Endothelial cell of umbilical vein (primary cell): ENCODE data around the gene SLC10A7. TPM values are rescaled to one million over a fixed set of nuclear protein-coding genes. Genes with fewer than 3 reads are reported as not detected.

Experiments
- BruUV-seq: library from RNA; stranded (reverse); fragments of 400-500 nt; replicated peaks from 2 replicates; lab custom pipeline; 2021; lab: Mats Ljungman, UMichigan
- CTCF ChIA-PET: fragments of 300-600, 350-600 bp; sonication (Branson Sonifier 250); formaldehyde crosslinking; loops from one replicate; lab custom pipeline; 2021; ENCODE audit warnings: antibody characterized with exemption, inconsistent platforms; lab: Charles Lee
- POLR2A ChIA-PET: fragments of 300-600, 350-600 bp; sonication (Branson Sonifier 250); formaldehyde crosslinking; loops from one replicate; lab custom pipeline; 2021; ENCODE audit warnings: antibody characterized with exemption, inconsistent platforms; lab: Charles Lee
- DNase-seq: peaks from one replicate; pipeline ENCODE4 v3.0.0-alpha.2; 2011; ENCODE audit warnings: low read depth, low spot score
- FAIRE-seq: peaks from 2 replicates; lab custom pipeline; 2011; peaks lifted over from hg19 to GRCh38; lab: Jason Lieb, UNC
- H2AFZ ChIP-seq: 2 replicates; pipeline ENCODE4 v1.6.0; 2012; ENCODE audit warnings: low read depth, low read length, control low read depth, inconsistent platforms
- H3K27ac ChIP-seq: 2 replicates; pipeline ENCODE4 v1.5.1; 2011; ENCODE audit warnings: low read depth, mild to moderate bottlenecking, control low read depth, low read length, moderate library complexity; ENCODE audit not compliant: insufficient read depth
- H3K27me3 ChIP-seq, 2 experiments: 2 replicates each; pipeline versions ENCODE4 v1.6.0 to v1.6.1; 2011; ENCODE audit warnings: low read length in 2 of 2, mixed read lengths in 1 of 2; ENCODE audit not compliant: control insufficient read depth in 2 of 2, insufficient read depth in 2 of 2
- H3K36me3 ChIP-seq, 2 experiments: 2 replicates in 1 of 2; 3 replicates in 1 of 2; pipeline ENCODE4 v1.5.1; 2011; ENCODE audit warnings: low read length in 2 of 2, mild to moderate bottlenecking in 1 of 2, moderate library complexity in 1 of 2; ENCODE audit not compliant: control insufficient read depth in 2 of 2, insufficient read depth in 2 of 2; ENCODE audit errors: extremely low read depth in 1 of 2
- H3K4me1 ChIP-seq: 3 replicates; pipeline ENCODE4 v1.5.1; 2011; ENCODE audit warnings: mild to moderate bottlenecking, low read length; ENCODE audit not compliant: control insufficient read depth, insufficient read depth; ENCODE audit errors: extremely low read depth
- H3K4me2 ChIP-seq: 2 replicates; pipeline ENCODE4 v1.6.1; 2011; ENCODE audit warnings: low read length, control low read depth, mixed read lengths; ENCODE audit not compliant: insufficient read depth
- H3K4me3 ChIP-seq, 3 experiments: fragments of 200-600 bp in 1 of 3; sonication (generic), shearing (Covaris generic) in 1 of 3; replicated peaks in 1 of 3; 2 replicates each; pipeline ENCODE4 v1.5.1; 2011 to 2016; ENCODE audit warnings: control low read depth in 3 of 3, low read length in 3 of 3, mild to moderate bottlenecking in 2 of 3, inconsistent platforms in 1 of 3, low read depth in 1 of 3, moderate library complexity in 1 of 3; ENCODE audit not compliant: insufficient read depth in 1 of 3
- H3K79me2 ChIP-seq: 2 replicates; pipeline ENCODE4 v1.6.0; 2012; ENCODE audit warnings: low read length, inconsistent platforms; ENCODE audit not compliant: control insufficient read depth, insufficient read depth
- H3K9ac ChIP-seq: replicated peaks from 2 replicates; pipeline ENCODE3; 2011; ENCODE audit warnings: low read length, control low read depth; ENCODE audit not compliant: insufficient read depth; ENCODE audit errors: extremely low read depth
- H3K9me1 ChIP-seq: replicated peaks from 3 replicates; pipeline ENCODE4 v1.6.0; 2011; ENCODE audit warnings: mild to moderate bottlenecking, low read length; ENCODE audit not compliant: control insufficient read depth, insufficient read depth; ENCODE audit errors: extremely low read depth
- H3K9me3 ChIP-seq: replicated peaks from 2 replicates; pipeline ENCODE4 v1.5.1; 2012; ENCODE audit warnings: low read length, inconsistent platforms; ENCODE audit not compliant: control insufficient read depth, insufficient read depth
- H4K20me1 ChIP-seq: replicated peaks from 2 replicates; pipeline ENCODE3; 2011; ENCODE audit warnings: mild to moderate bottlenecking, low read length; ENCODE audit not compliant: control insufficient read depth, insufficient read depth; ENCODE audit errors: extremely low read depth
- CTCF ChIP-seq, 2 donors: IDR thresholded peaks; 1 replicate in 1 of 2; 2 replicates in 1 of 2; pipeline ENCODE4 v1.5.1; 2011; ENCODE audit warnings: low read length in 2 of 2, mild to moderate bottlenecking in 2 of 2, moderate library complexity in 2 of 2, control low read depth in 1 of 2, inconsistent platforms in 1 of 2, low read depth in 1 of 2; ENCODE audit not compliant: insufficient read depth in 1 of 2; ENCODE audit errors: extremely low read depth in 1 of 2
- EZH2 ChIP-seq: IDR thresholded peaks from 2 replicates; pipeline ENCODE4 v1.6.1; 2012; ENCODE audit warnings: borderline replicate concordance, low read depth, mild to moderate bottlenecking, moderate library complexity, low read length, inconsistent platforms; ENCODE audit not compliant: severe bottlenecking
- FOS ChIP-seq: IDR thresholded peaks from 2 replicates; pipeline ENCODE4 v1.6.1; 2011; ENCODE audit warnings: mild to moderate bottlenecking, low read length, moderate library complexity, borderline replicate concordance; ENCODE audit not compliant: insufficient read depth
- GATA2 ChIP-seq: IDR thresholded peaks from 2 replicates; pipeline ENCODE4 v1.7.0; 2011; ENCODE audit warnings: low read depth, mild to moderate bottlenecking, moderate library complexity, mixed read lengths, low read length; ENCODE audit not compliant: insufficient read length, insufficient read depth
- JUN ChIP-seq: IDR thresholded peaks from 2 replicates; pipeline ENCODE4 v1.6.1; 2011; ENCODE audit warnings: borderline replicate concordance, low read depth; ENCODE audit not compliant: insufficient read length, insufficient read depth
- MAX ChIP-seq: IDR thresholded peaks from 2 replicates; pipeline ENCODE4 v1.6.1; 2011; ENCODE audit not compliant: insufficient read depth, insufficient read length
- MYC ChIP-seq: IDR thresholded peaks from one replicate; pipeline ENCODE4 v1.6.1; 2011; ENCODE audit warnings: mild to moderate bottlenecking, low read depth, low read length
- POLR2A ChIP-seq: IDR thresholded peaks from 2 replicates; pipeline ENCODE4 v1.6.1; 2012; ENCODE audit warnings: low read depth, mild to moderate bottlenecking, control low read depth, low read length
- POLR2AphosphoS5 ChIP-seq: IDR thresholded peaks from 2 replicates; pipeline ENCODE4 v1.6.1; 2012; ENCODE audit warnings: low read depth, mild to moderate bottlenecking, control low read depth, low read length, moderate library complexity; ENCODE audit not compliant: insufficient read depth
- dilution Hi-C: fragments of 300-500 bp; cut with MboI; formaldehyde crosslinking; loops from one replicate; pipeline ENCODE4 v1.15.0; 2019; ENCODE audit warnings: low sequenced_read_pairs; ENCODE audit not compliant: extremely low pct_ligation_motif_present
- intact Hi-C: fragments of 100-400 bp; cut with micrococcal nuclease; formaldehyde crosslinking; loops from one replicate; pipeline ENCODE4 v1.10.0; 2022
- polyA plus RNA-seq, 4 experiments: library from polyadenylated mRNA; depleted of rRNA in 3 of 4; stranded (reverse) in 3 of 4; unstranded in 1 of 4; fragments of >200 nt; gene quantifications; 2 replicates each; pipeline versions ENCODE4 v1.2.1 to v1.2.3, GENCODE V29; 2011 to 2012; ENCODE audit warnings: missing spikeins in 1 of 4
- total RNA-seq: library from RNA; stranded (reverse); gene quantifications from 2 replicates; pipeline ENCODE4 v1.2.3, GENCODE V29; 2021

The SLC10A7 gene
- total and polyA plus RNA-seq, 2 donors (not counting 3 experiments of a cell fraction or from before 2014, with no cell fraction given), result 13.6 to 20.4 TPM

GRCh38 chr4:146222313-146222712 lies 299.4 kb downstream of the SLC10A7 start:
- CTCF ChIA-PET, result interaction anchor here (0.5 to 0.9 kb wide), 2 partner anchors 11 to 59 kb away, joined by 3 read pairs; no protein-coding TSS in a partner anchor
- Histone ChIP-seq H3K9me1 (no peaks in the 10 kb centered on the region), H3K27me3 (peaks cover 0 to 6% of the 10 kb centered on the region in 2 experiments), H3K4me3 (no peak overlapping the region), H3K36me3 (no peaks in the 10 kb centered on the region), H3K27ac (no peak overlapping the region), H3K9ac (no peak overlapping the region), H3K4me2 (no peak overlapping the region), H2AFZ (no peak overlapping the region), H4K20me1 (no peaks in the 10 kb centered on the region), H3K79me2 (no peaks in the 10 kb centered on the region), H3K4me1 (no peaks in the 10 kb centered on the region), H3K9me3 (no peaks in the 10 kb centered on the region)
- no peak for FAIRE-seq
- no peak for DNase-seq
- POLR2A ChIA-PET, result no interaction called here
- no peak for TF ChIP-seq MAX
- no peak for TF ChIP-seq CTCF (IDR thresholded peaks at IDR 0.05; ENCODE audit: extremely low read depth in 1 of 2, insufficient read depth in 1 of 2, low read depth in 1 of 2, low read length in 2 of 2)
- TF ChIP-seq POLR2AphosphoS5, result no peak
- no TSS peak for BruUV-seq
- intact Hi-C loops, result no loop called here
- dilution Hi-C loops, result no loop called here

GRCh38 chr4:146214238-146214637 lies 307.5 kb downstream of the SLC10A7 start, which contains the start of gene REELD1:
Gene REELD1, plus strand, starts transcription at chr4:146214538. Its CDS starts 2,415 bp downstream, at chr4:146216953.
- Histone ChIP-seq H3K36me3 (no peaks in the 10 kb centered on the region), H3K4me1 (no peaks in the 10 kb centered on the region), H2AFZ (no peak within 1 kb of the TSS), H3K9me3 (no peaks in the 10 kb centered on the region), H3K79me2 (no peaks in the 10 kb centered on the region), H3K4me3 (no peak within 1 kb of the TSS), H3K27ac (no peak within 1 kb of the TSS), H3K9me1 (no peaks in the 10 kb centered on the region), H4K20me1 (no peaks in the 10 kb centered on the region), H3K27me3 (peaks cover 2 to 13% of the 10 kb centered on the region in 2 experiments), H3K4me2 (no peak within 1 kb of the TSS), H3K9ac (no peak within 1 kb of the TSS)
- CTCF ChIA-PET, result no interaction called here
- dilution Hi-C loops (no loop called here), intact Hi-C loops (no loop called here)
- TF ChIP-seq EZH2 (no peak), MAX (no peak), JUN (no peak), MYC (no peak), FOS (no peak), POLR2AphosphoS5 (no peak), POLR2A (no peak), CTCF (IDR thresholded peaks at IDR 0.05; ENCODE audit: extremely low read depth in 1 of 2, insufficient read depth in 1 of 2, low read depth in 1 of 2, low read length in 2 of 2) (no peak), GATA2 (no peak)
- no peak for FAIRE-seq
- BruUV-seq, result no TSS peak
- no peak for DNase-seq
- POLR2A ChIA-PET, result no interaction called here
